ENCODE results near the gene DCD.

Gene DCD

DNA sequence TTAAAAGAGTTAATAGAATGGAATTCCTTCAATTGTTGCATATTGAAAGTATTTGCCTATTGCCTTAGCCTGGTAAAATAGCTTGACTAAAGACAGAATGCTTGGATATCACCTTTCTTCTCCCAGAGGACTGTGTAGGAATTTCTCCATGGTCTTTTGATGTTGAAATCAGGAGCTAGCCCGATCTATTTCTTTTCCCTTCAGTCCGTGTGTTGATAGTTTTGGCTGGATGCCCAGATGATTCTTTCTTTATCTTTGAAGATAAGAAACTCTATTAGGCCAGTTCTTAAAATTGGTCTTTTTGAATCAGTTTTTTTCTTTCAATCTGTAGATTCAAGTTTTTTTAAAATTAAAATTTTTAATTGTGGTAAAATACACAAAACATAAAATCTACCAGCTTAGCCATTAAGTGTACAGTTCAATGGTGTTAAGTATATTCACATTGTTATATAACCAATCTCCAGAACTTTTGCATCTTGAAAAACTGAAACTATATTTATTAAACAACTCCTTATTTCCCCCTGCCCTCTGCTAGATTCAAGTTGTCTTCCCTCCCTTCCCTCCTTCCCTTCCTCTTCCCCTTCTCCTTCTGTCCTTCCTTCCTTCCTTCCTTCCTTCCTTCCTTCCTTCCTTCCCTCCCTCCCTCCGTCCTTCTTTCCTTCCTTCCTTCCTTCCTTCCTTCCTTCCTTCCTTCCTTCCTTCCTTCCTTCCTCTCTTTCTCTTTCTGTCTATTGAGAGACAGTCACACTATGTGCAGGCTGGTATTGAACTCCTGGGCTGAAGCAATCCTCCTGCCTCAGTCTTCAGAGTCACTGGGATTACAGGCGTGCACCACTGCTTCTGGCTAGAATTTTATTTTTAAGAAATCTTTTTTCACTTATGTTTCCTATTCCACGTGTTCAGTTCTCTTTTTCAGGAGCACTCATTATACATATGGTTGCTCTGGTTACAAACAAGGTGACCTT lies 23.6 kb downstream of the DCD start:
- ATAC-seq (ENCODE audit: insufficient read depth, low read depth) (no peak), DNase-seq (no peak)
- peaks cover 14% of the 10 kb centered on the region for H3K9me3 ChIP-seq (ENCODE audit: insufficient read depth, low read length, severe bottlenecking)
- no peaks in the 10 kb centered on the region for H3K79me2 ChIP-seq (ENCODE audit: insufficient read depth, low read length)
- no peaks in the 10 kb centered on the region for H3K4me1 ChIP-seq (ENCODE audit: insufficient read depth, low read length)
- peaks cover 8% of the 10 kb centered on the region for H3K27me3 ChIP-seq (ENCODE audit: insufficient read depth, low read length, poor library complexity)
- no peak overlapping the region for H3K27ac ChIP-seq (ENCODE audit: low read length)
- H3K4me2 ChIP-seq (ENCODE audit: insufficient read depth, low read length) = no peak overlapping the region
- no peaks in the 10 kb centered on the region for H4K20me1 ChIP-seq (ENCODE audit: insufficient read depth, low read length)
- H3K36me3 ChIP-seq (ENCODE audit: insufficient read depth, low read length) = no peaks in the 10 kb centered on the region
- H2AFZ ChIP-seq (ENCODE audit: low read depth, low read length) = no peak overlapping the region
- no peak overlapping the region for H3K4me3 ChIP-seq (ENCODE audit: low read depth in 1 of 2, low read length in 2 of 2)
- H3K9ac ChIP-seq (ENCODE audit: low read depth, low read length) = no peak overlapping the region
- TF ChIP-seq, protein P1, sequence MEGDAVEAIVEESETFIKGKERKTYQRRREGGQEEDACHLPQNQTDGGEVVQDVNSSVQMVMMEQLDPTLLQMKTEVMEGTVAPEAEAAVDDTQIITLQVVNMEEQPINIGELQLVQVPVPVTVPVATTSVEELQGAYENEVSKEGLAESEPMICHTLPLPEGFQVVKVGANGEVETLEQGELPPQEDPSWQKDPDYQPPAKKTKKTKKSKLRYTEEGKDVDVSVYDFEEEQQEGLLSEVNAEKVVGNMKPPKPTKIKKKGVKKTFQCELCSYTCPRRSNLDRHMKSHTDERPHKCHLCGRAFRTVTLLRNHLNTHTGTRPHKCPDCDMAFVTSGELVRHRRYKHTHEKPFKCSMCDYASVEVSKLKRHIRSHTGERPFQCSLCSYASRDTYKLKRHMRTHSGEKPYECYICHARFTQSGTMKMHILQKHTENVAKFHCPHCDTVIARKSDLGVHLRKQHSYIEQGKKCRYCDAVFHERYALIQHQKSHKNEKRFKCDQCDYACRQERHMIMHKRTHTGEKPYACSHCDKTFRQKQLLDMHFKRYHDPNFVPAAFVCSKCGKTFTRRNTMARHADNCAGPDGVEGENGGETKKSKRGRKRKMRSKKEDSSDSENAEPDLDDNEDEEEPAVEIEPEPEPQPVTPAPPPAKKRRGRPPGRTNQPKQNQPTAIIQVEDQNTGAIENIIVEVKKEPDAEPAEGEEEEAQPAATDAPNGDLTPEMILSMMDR (IDR thresholded peaks at IDR 0.05; ENCODE audit: borderline replicate concordance, extremely low read depth, low read length, poor library complexity, severe bottlenecking) = no peak

GRCh38 chr12:54622463-54623183 lies 25.5 kb downstream of the DCD start:
- H3K4me1 ChIP-seq (ENCODE audit: insufficient read depth, low read length) = no peaks in the 10 kb centered on the region
- no peak overlapping the region for H3K4me3 ChIP-seq (ENCODE audit: low read depth in 1 of 2, low read length in 2 of 2)
- no peak for TF ChIP-seq EZH2 (IDR thresholded peaks at IDR 0.05; ENCODE audit: borderline replicate concordance, low read depth, low read length, severe bottlenecking)
- TF ChIP-seq, protein P1 (IDR thresholded peaks at IDR 0.05; ENCODE audit: borderline replicate concordance, extremely low read depth, low read length, poor library complexity, severe bottlenecking) = peak; percentile 40
- H3K27ac ChIP-seq (ENCODE audit: low read length) = no peak overlapping the region
- ATAC-seq (ENCODE audit: insufficient read depth, low read depth) (no peak), DNase-seq (no peak)
- H3K36me3 ChIP-seq (ENCODE audit: insufficient read depth, low read length) = no peaks in the 10 kb centered on the region
- peaks cover 8% of the 10 kb centered on the region for H3K9me3 ChIP-seq (ENCODE audit: insufficient read depth, low read length, severe bottlenecking)
- H3K79me2 ChIP-seq (ENCODE audit: insufficient read depth, low read length) = no peaks in the 10 kb centered on the region
- H2AFZ ChIP-seq (ENCODE audit: low read depth, low read length) = no peak overlapping the region
- H3K4me2 ChIP-seq (ENCODE audit: insufficient read depth, low read length) = no peak overlapping the region
- H4K20me1 ChIP-seq (ENCODE audit: insufficient read depth, low read length) = no peaks in the 10 kb centered on the region
- peaks cover 12% of the 10 kb centered on the region for H3K27me3 ChIP-seq (ENCODE audit: insufficient read depth, low read length, poor library complexity)
- no peak overlapping the region for H3K9ac ChIP-seq (ENCODE audit: low read depth, low read length)

GRCh38 chr12:54616933-54617680 lies 31.1 kb downstream of the DCD start:
- Histone ChIP-seq H3K9ac (ENCODE audit: low read depth, low read length) (no peak overlapping the region), H3K9me3 (ENCODE audit: insufficient read depth, low read length, severe bottlenecking) (no peaks in the 10 kb centered on the region), H3K27ac (ENCODE audit: low read length) (no peak overlapping the region), H3K4me1 (ENCODE audit: insufficient read depth, low read length) (no peaks in the 10 kb centered on the region), H3K27me3 (ENCODE audit: insufficient read depth, low read length, poor library complexity) (peaks cover 24% of the 10 kb centered on the region), H3K79me2 (ENCODE audit: insufficient read depth, low read length) (no peaks in the 10 kb centered on the region), H3K4me3 (ENCODE audit: low read depth in 1 of 2, low read length in 2 of 2) (no peak overlapping the region), H2AFZ (ENCODE audit: low read depth, low read length) (no peak overlapping the region), H3K36me3 (ENCODE audit: insufficient read depth, low read length) (no peaks in the 10 kb centered on the region), H4K20me1 (ENCODE audit: insufficient read depth, low read length) (no peaks in the 10 kb centered on the region), H3K4me2 (ENCODE audit: insufficient read depth, low read length) (no peak overlapping the region)
- TF ChIP-seq, protein P1 (IDR thresholded peaks at IDR 0.05; ENCODE audit: borderline replicate concordance, extremely low read depth, low read length, poor library complexity, severe bottlenecking) = no peak
- no peak for TF ChIP-seq EZH2 (IDR thresholded peaks at IDR 0.05; ENCODE audit: borderline replicate concordance, low read depth, low read length, severe bottlenecking)
- ATAC-seq (ENCODE audit: insufficient read depth, low read depth) = no peak
- no peak for DNase-seq
